Panc1 (cell line): Measurements from ENCODE around the gene NOL9.

Source experiments
- POLR2AphosphoS5 ChIP-seq: IDR thresholded peaks from 2 replicates; pipeline ENCODE4 v1.6.1; 2012; ENCODE audit warnings: mild to moderate bottlenecking, low read depth, low read length, moderate library complexity
- SIN3A ChIP-seq: IDR thresholded peaks from 2 replicates; pipeline ENCODE4 v1.6.1; 2012; ENCODE audit warnings: low read depth, mild to moderate bottlenecking, low read length, moderate library complexity, borderline replicate concordance; ENCODE audit not compliant: insufficient read depth
- TF ChIP-seq, protein P1 (sequence below): fragments of 450-650 bp; IDR thresholded peaks from 2 replicates; pipeline ENCODE4 v1.5.1; 2017; ENCODE audit warnings: mild to moderate bottlenecking
- TF ChIP-seq, protein P2 (sequence below), 2 experiments: IDR thresholded peaks; 2 replicates each; pipeline ENCODE4 v1.6.1; 2011 to 2012; ENCODE audit warnings: low read depth in 2 of 2, control low read depth in 1 of 2, low read length in 1 of 2, mild to moderate bottlenecking in 1 of 2, moderate library complexity in 1 of 2; ENCODE audit not compliant: insufficient read depth in 1 of 2

DNA sequence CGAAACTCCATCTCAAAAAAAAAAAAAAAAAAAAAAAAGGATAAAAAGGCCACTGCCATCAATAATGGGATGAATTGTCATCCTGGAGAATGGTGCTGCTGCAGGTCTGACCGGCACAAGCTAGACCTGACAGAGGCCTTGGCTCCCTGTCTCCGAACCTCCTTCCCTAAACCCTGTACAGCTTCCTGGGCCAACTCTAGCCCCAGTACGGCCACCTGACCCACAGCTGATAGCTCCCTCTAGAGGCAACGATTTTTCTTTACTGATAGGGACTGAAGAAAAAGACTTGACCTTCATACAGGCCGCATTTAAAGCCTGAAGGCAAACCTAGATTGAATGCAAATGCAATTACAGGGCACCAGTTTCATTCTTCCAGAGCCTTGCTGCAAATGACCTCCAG is 30.7 kb downstream of the NOL9 start:
- TF ChIP-seq, protein P1, sequence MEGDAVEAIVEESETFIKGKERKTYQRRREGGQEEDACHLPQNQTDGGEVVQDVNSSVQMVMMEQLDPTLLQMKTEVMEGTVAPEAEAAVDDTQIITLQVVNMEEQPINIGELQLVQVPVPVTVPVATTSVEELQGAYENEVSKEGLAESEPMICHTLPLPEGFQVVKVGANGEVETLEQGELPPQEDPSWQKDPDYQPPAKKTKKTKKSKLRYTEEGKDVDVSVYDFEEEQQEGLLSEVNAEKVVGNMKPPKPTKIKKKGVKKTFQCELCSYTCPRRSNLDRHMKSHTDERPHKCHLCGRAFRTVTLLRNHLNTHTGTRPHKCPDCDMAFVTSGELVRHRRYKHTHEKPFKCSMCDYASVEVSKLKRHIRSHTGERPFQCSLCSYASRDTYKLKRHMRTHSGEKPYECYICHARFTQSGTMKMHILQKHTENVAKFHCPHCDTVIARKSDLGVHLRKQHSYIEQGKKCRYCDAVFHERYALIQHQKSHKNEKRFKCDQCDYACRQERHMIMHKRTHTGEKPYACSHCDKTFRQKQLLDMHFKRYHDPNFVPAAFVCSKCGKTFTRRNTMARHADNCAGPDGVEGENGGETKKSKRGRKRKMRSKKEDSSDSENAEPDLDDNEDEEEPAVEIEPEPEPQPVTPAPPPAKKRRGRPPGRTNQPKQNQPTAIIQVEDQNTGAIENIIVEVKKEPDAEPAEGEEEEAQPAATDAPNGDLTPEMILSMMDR: peak; percentile 81; the same call in 1 of the 2 replicates
- TF ChIP-seq, protein P2, sequence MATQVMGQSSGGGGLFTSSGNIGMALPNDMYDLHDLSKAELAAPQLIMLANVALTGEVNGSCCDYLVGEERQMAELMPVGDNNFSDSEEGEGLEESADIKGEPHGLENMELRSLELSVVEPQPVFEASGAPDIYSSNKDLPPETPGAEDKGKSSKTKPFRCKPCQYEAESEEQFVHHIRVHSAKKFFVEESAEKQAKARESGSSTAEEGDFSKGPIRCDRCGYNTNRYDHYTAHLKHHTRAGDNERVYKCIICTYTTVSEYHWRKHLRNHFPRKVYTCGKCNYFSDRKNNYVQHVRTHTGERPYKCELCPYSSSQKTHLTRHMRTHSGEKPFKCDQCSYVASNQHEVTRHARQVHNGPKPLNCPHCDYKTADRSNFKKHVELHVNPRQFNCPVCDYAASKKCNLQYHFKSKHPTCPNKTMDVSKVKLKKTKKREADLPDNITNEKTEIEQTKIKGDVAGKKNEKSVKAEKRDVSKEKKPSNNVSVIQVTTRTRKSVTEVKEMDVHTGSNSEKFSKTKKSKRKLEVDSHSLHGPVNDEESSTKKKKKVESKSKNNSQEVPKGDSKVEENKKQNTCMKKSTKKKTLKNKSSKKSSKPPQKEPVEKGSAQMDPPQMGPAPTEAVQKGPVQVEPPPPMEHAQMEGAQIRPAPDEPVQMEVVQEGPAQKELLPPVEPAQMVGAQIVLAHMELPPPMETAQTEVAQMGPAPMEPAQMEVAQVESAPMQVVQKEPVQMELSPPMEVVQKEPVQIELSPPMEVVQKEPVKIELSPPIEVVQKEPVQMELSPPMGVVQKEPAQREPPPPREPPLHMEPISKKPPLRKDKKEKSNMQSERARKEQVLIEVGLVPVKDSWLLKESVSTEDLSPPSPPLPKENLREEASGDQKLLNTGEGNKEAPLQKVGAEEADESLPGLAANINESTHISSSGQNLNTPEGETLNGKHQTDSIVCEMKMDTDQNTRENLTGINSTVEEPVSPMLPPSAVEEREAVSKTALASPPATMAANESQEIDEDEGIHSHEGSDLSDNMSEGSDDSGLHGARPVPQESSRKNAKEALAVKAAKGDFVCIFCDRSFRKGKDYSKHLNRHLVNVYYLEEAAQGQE (IDR thresholded peaks at IDR 0.05; ENCODE audit: insufficient read depth in 1 of 2, low read depth in 2 of 2, low read length in 1 of 2): no peak
- TF ChIP-seq POLR2AphosphoS5: no peak
- TF ChIP-seq SIN3A: no peak
